ENCODE results near the gene RGS10. TPM values are rescaled to one million over a fixed set of nuclear protein-coding genes. Genes with fewer than 3 reads are reported as not detected.

Gene RGS10
- total and polyA plus RNA-seq, 5 donors from 2014 or later: 85.7 to 188 (median 180) TPM

GRCh38 chr10:119505131-119505551 is 37.4 kb downstream of the RGS10 start:
- H3K9me3 ChIP-seq (ENCODE audit: control insufficient read depth in 2 of 2, low read length in 2 of 2): no peaks in the 10 kb centered on the region
- no peak overlapping the region for H3K4me3 ChIP-seq (ENCODE audit: low read depth, low read length)
- H3K9me3 Mint-ChIP-seq: no peaks in the 10 kb centered on the region
- H3K27ac Mint-ChIP-seq: peak overlapping the region; percentile 86 to 97 (median 92)
- H3K27me3 ChIP-seq (ENCODE audit: control insufficient read depth, insufficient read depth, low read length): no peaks in the 10 kb centered on the region
- H3K36me3 ChIP-seq (ENCODE audit: control insufficient read depth, insufficient read depth, low read length): peaks cover 22% of the 10 kb centered on the region
- peaks cover 42% of the 10 kb centered on the region for H3K4me1 ChIP-seq (ENCODE audit: control insufficient read depth, insufficient read depth, low read length, poor library complexity, severe bottlenecking)
- no peak for DNase-seq
- ATAC-seq (ENCODE audit: low read depth in 2 of 2): no peak
- peak overlapping the region in 2 of 4 donors; percentile 54 to 62 for H3K4me3 Mint-ChIP-seq
- H3K36me3 Mint-ChIP-seq: peaks cover 34% of the 10 kb centered on the region
- peaks cover 13 to 67% (median 42%) of the 10 kb centered on the region in 4 donors for H3K4me1 Mint-ChIP-seq
- no peaks in the 10 kb centered on the region for H3K27me3 Mint-ChIP-seq
- H3K27ac ChIP-seq (ENCODE audit: insufficient read depth, low read length, poor library complexity, severe bottlenecking): no peak overlapping the region

- Mint-ChIP-seq H3K4me3 (peak overlapping the region in 1 of 4 donors; percentile 62), H3K27ac (peak overlapping the region; percentile 89 to 97 (median 92)), H3K27me3 (no peaks in the 10 kb centered on the region), H3K4me1 (peaks cover 14 to 71% (median 45%) of the 10 kb centered on the region in 4 donors), H3K36me3 (peaks cover 33% of the 10 kb centered on the region), H3K9me3 (no peaks in the 10 kb centered on the region)
- Histone ChIP-seq H3K4me1 (ENCODE audit: control insufficient read depth, insufficient read depth, low read length, poor library complexity, severe bottlenecking) (peaks cover 47% of the 10 kb centered on the region), H3K27me3 (ENCODE audit: control insufficient read depth, insufficient read depth, low read length) (no peaks in the 10 kb centered on the region), H3K4me3 (ENCODE audit: low read depth, low read length) (no peak overlapping the region), H3K9me3 (ENCODE audit: control insufficient read depth in 2 of 2, low read length in 2 of 2) (no peaks in the 10 kb centered on the region), H3K27ac (ENCODE audit: insufficient read depth, low read length, poor library complexity, severe bottlenecking) (no peak overlapping the region), H3K36me3 (ENCODE audit: control insufficient read depth, insufficient read depth, low read length) (peaks cover 25% of the 10 kb centered on the region)
- ATAC-seq (ENCODE audit: low read depth in 2 of 2) (no peak), DNase-seq (no peak)
These were observed 37.9 kb downstream of the RGS10 start for GRCh38 chr10:119504651-119505050.

GRCh38 chr10:119503821-119504220 is 38.7 kb downstream of the RGS10 start:
- peaks cover 37% of the 10 kb centered on the region for H3K36me3 Mint-ChIP-seq
- DNase-seq: no peak
- ATAC-seq (ENCODE audit: low read depth in 2 of 2): no peak
- no peak overlapping the region for H3K4me3 ChIP-seq (ENCODE audit: low read depth, low read length)
- peak overlapping the region; percentile 89 to 97 (median 91) for H3K27ac Mint-ChIP-seq
- peaks cover 18 to 80% (median 51%) of the 10 kb centered on the region in 4 donors for H3K4me1 Mint-ChIP-seq
- no peaks in the 10 kb centered on the region for H3K27me3 Mint-ChIP-seq
- peak overlapping the region; percentile 85 for H3K27ac ChIP-seq (ENCODE audit: insufficient read depth, low read length, poor library complexity, severe bottlenecking)
- no peaks in the 10 kb centered on the region for H3K27me3 ChIP-seq (ENCODE audit: control insufficient read depth, insufficient read depth, low read length)
- no peaks in the 10 kb centered on the region for H3K9me3 ChIP-seq (ENCODE audit: control insufficient read depth in 2 of 2, low read length in 2 of 2)
- peaks cover 29% of the 10 kb centered on the region for H3K36me3 ChIP-seq (ENCODE audit: control insufficient read depth, insufficient read depth, low read length)
- peaks cover 54% of the 10 kb centered on the region for H3K4me1 ChIP-seq (ENCODE audit: control insufficient read depth, insufficient read depth, low read length, poor library complexity, severe bottlenecking)
- peak overlapping the region in 3 of 4 donors; percentile 45 to 69 (median 61) for H3K4me3 Mint-ChIP-seq
- no peaks in the 10 kb centered on the region for H3K9me3 Mint-ChIP-seq

- Mint-ChIP-seq H3K27ac (peak overlapping the region; percentile 97 to 100 (median 99)), H3K27me3 (no peaks in the 10 kb centered on the region), H3K4me1 (peaks cover 18 to 87% (median 56%) of the 10 kb centered on the region in 4 donors), H3K4me3 (peak overlapping the region; percentile 79 to 88 (median 80)), H3K9me3 (no peaks in the 10 kb centered on the region), H3K36me3 (peaks cover 35% of the 10 kb centered on the region)
- H3K36me3 ChIP-seq (ENCODE audit: control insufficient read depth, insufficient read depth, low read length): peaks cover 22% of the 10 kb centered on the region
- peak overlapping the region; percentile 85 for H3K27ac ChIP-seq (ENCODE audit: insufficient read depth, low read length, poor library complexity, severe bottlenecking)
- DNase-seq (no peak), ATAC-seq (ENCODE audit: low read depth in 2 of 2) (no peak)
- peaks cover 54% of the 10 kb centered on the region for H3K4me1 ChIP-seq (ENCODE audit: control insufficient read depth, insufficient read depth, low read length, poor library complexity, severe bottlenecking)
- no peaks in the 10 kb centered on the region for H3K9me3 ChIP-seq (ENCODE audit: control insufficient read depth in 2 of 2, low read length in 2 of 2)
- peak overlapping the region; percentile 57 for H3K4me3 ChIP-seq (ENCODE audit: low read depth, low read length)
- H3K27me3 ChIP-seq (ENCODE audit: control insufficient read depth, insufficient read depth, low read length): no peaks in the 10 kb centered on the region
These were observed 39.8 kb downstream of the RGS10 start for GRCh38 chr10:119502618-119503155.

- H3K36me3 ChIP-seq (ENCODE audit: control insufficient read depth, insufficient read depth, low read length): peaks cover 22% of the 10 kb centered on the region
- peaks cover 54% of the 10 kb centered on the region for H3K4me1 ChIP-seq (ENCODE audit: control insufficient read depth, insufficient read depth, low read length, poor library complexity, severe bottlenecking)
- Mint-ChIP-seq H3K4me3 (peak overlapping the region; percentile 74 to 88 (median 80)), H3K27me3 (no peaks in the 10 kb centered on the region), H3K4me1 (peaks cover 18 to 91% (median 58%) of the 10 kb centered on the region in 4 donors), H3K9me3 (no peaks in the 10 kb centered on the region), H3K36me3 (peaks cover 37% of the 10 kb centered on the region), H3K27ac (peak overlapping the region; percentile 97 to 100 (median 99))
- ATAC-seq (ENCODE audit: low read depth in 2 of 2) (peak; percentile 96 to 97), DNase-seq (peak; percentile 62 to 95 (median 83))
- no peaks in the 10 kb centered on the region for H3K27me3 ChIP-seq (ENCODE audit: control insufficient read depth, insufficient read depth, low read length)
- peak overlapping the region; percentile 57 for H3K4me3 ChIP-seq (ENCODE audit: low read depth, low read length)
- no peaks in the 10 kb centered on the region for H3K9me3 ChIP-seq (ENCODE audit: control insufficient read depth in 2 of 2, low read length in 2 of 2)
- peak overlapping the region; percentile 85 for H3K27ac ChIP-seq (ENCODE audit: insufficient read depth, low read length, poor library complexity, severe bottlenecking)
These were observed 40.3 kb downstream of the RGS10 start for GRCh38 chr10:119502209-119502608.

- H3K4me1 ChIP-seq (ENCODE audit: control insufficient read depth, insufficient read depth, low read length, poor library complexity, severe bottlenecking): peaks cover 54% of the 10 kb centered on the region
- peak overlapping the region; percentile 85 for H3K27ac ChIP-seq (ENCODE audit: insufficient read depth, low read length, poor library complexity, severe bottlenecking)
- no peaks in the 10 kb centered on the region for H3K9me3 Mint-ChIP-seq
- H3K9me3 ChIP-seq (ENCODE audit: control insufficient read depth in 2 of 2, low read length in 2 of 2): no peaks in the 10 kb centered on the region
- H3K36me3 ChIP-seq (ENCODE audit: control insufficient read depth, insufficient read depth, low read length): peaks cover 22% of the 10 kb centered on the region
- H3K27ac Mint-ChIP-seq: peak overlapping the region; percentile 97 to 100 (median 99)
- ATAC-seq (ENCODE audit: low read depth in 2 of 2): peak in 1 of 2 donors; percentile 7
- no peaks in the 10 kb centered on the region for H3K27me3 ChIP-seq (ENCODE audit: control insufficient read depth, insufficient read depth, low read length)
- H3K4me3 Mint-ChIP-seq: peak overlapping the region; percentile 74 to 88 (median 80)
- no peaks in the 10 kb centered on the region for H3K27me3 Mint-ChIP-seq
- peak in 1 of 3 donors; percentile 28 for DNase-seq
- peaks cover 32% of the 10 kb centered on the region for H3K36me3 Mint-ChIP-seq
- H3K4me3 ChIP-seq (ENCODE audit: low read depth, low read length): peak overlapping the region; percentile 57
- H3K4me1 Mint-ChIP-seq: peaks cover 13 to 89% (median 57%) of the 10 kb centered on the region in 4 donors
These were observed 40.8 kb downstream of the RGS10 start for GRCh38 chr10:119501690-119502089.

- Mint-ChIP-seq H3K27ac (peak overlapping the region; percentile 91 to 97 (median 93)), H3K4me3 (peak overlapping the region in 3 of 4 donors; percentile 33 to 70 (median 43)), H3K36me3 (peaks cover 30% of the 10 kb centered on the region), H3K27me3 (no peaks in the 10 kb centered on the region), H3K9me3 (no peaks in the 10 kb centered on the region), H3K4me1 (peaks cover 13 to 91% (median 60%) of the 10 kb centered on the region in 4 donors)
- no peak for ATAC-seq (ENCODE audit: low read depth in 2 of 2)
- Histone ChIP-seq H3K4me3 (ENCODE audit: low read depth, low read length) (no peak overlapping the region), H3K27me3 (ENCODE audit: control insufficient read depth, insufficient read depth, low read length) (no peaks in the 10 kb centered on the region), H3K9me3 (ENCODE audit: control insufficient read depth in 2 of 2, low read length in 2 of 2) (no peaks in the 10 kb centered on the region), H3K27ac (ENCODE audit: insufficient read depth, low read length, poor library complexity, severe bottlenecking) (peak overlapping the region; percentile 85), H3K4me1 (ENCODE audit: control insufficient read depth, insufficient read depth, low read length, poor library complexity, severe bottlenecking) (peaks cover 57% of the 10 kb centered on the region), H3K36me3 (ENCODE audit: control insufficient read depth, insufficient read depth, low read length) (peaks cover 22% of the 10 kb centered on the region)
- no peak for DNase-seq
These were observed 41.7 kb downstream of the RGS10 start for GRCh38 chr10:119500821-119501220.

Measured in CD4-positive, CD25-positive, alpha-beta regulatory T cell (primary cell).